HEK293 (cell line): ENCODE measurements around the gene BMPR1A.

ENCODE experiments used
- CTCF ChIA-PET: fragments of 350-600 bp; formaldehyde crosslinking; extraction: SDS; loops from one replicate; lab custom pipeline; 2021; ENCODE audit warnings: antibody characterized with exemption; lab: Yijun Ruan, JAX
- POLR2A ChIA-PET: fragments of 300-600 bp; formaldehyde crosslinking; extraction: SDS; loops from one replicate; lab custom pipeline; 2020; ENCODE audit warnings: antibody characterized with exemption, inconsistent platforms; lab: Yijun Ruan, JAX
- H3K27ac ChIP-seq: fragments of 200-500 bp; sonication (Bioruptor generic); 2 replicates; pipeline ENCODE4 v1.5.1; 2014; ENCODE audit warnings: low read depth, low read length, control low read depth, inconsistent platforms; ENCODE audit errors: extremely low read depth
- H3K36me3 ChIP-seq, 2 experiments: fragments of 200-500 bp in 1 of 2; sonication (Bioruptor generic) in 1 of 2; 1 replicate in 1 of 2; 2 replicates in 1 of 2; pipeline ENCODE4 v1.5.1; 2014 to 2017; ENCODE audit warnings: inconsistent platforms in 2 of 2, low read length in 2 of 2; ENCODE audit not compliant: control insufficient read depth in 2 of 2, insufficient read depth in 1 of 2
- H3K4me1 ChIP-seq: fragments of 200-500 bp; sonication (Bioruptor generic); 2 replicates; pipeline ENCODE4 v1.5.1; 2014; ENCODE audit warnings: mild to moderate bottlenecking, low read length, inconsistent platforms; ENCODE audit not compliant: control insufficient read depth, insufficient read depth
- H3K4me3 ChIP-seq: 2 replicates; pipeline ENCODE4 v1.5.1; 2011; ENCODE audit warnings: low read depth, mild to moderate bottlenecking, control low read depth, low read length, moderate library complexity
- H3K9me3 ChIP-seq: fragments of 200-500 bp; sonication (Bioruptor generic); 2 replicates; pipeline ENCODE4 v1.5.1; 2014; ENCODE audit warnings: low read depth, low read length, inconsistent platforms; ENCODE audit not compliant: control insufficient read depth, insufficient read depth
- BCL11A ChIP-seq: fragments of 450-650 bp; formaldehyde crosslinking; IDR thresholded peaks from 2 replicates; pipeline ENCODE4 v1.5.1; 2016; ENCODE audit warnings: low read depth, missing biosample characterization, missing genetic modification characterization
- HOXD13 ChIP-seq: sonication (generic); formaldehyde crosslinking; IDR thresholded peaks from 2 replicates; pipeline ENCODE4 v1.8.0; 2022; ENCODE audit warnings: missing genetic modification reagents, borderline replicate concordance
- KLF10 ChIP-seq: fragments of 450-650 bp; IDR thresholded peaks from 2 replicates; pipeline ENCODE4 v1.5.1; 2018; ENCODE audit warnings: missing biosample characterization, mild to moderate bottlenecking, missing genetic modification characterization
- KLF8 ChIP-seq: fragments of 450-650 bp; formaldehyde crosslinking; IDR thresholded peaks from 2 replicates; pipeline ENCODE4 v1.5.1; 2016; ENCODE audit warnings: missing biosample characterization, missing genetic modification characterization
- MYNN ChIP-seq: fragments of 450-650 bp; formaldehyde crosslinking; IDR thresholded peaks from 2 replicates; pipeline ENCODE4 v1.5.1; 2016; ENCODE audit warnings: missing biosample characterization, missing genetic modification characterization, borderline replicate concordance
- TRIM28 ChIP-seq: IDR thresholded peaks from 2 replicates; pipeline ENCODE4 v1.6.1; 2011; ENCODE audit warnings: low read length, control low read depth, borderline replicate concordance
- YY2 ChIP-seq: fragments of 450-650 bp; formaldehyde crosslinking; IDR thresholded peaks from 2 replicates; pipeline ENCODE4 v1.5.1; 2016; ENCODE audit warnings: missing biosample characterization, missing genetic modification characterization
- ZBTB17 ChIP-seq: fragments of 450-650 bp; formaldehyde crosslinking; IDR thresholded peaks from 2 replicates; pipeline ENCODE4 v1.5.1; 2016; ENCODE audit warnings: missing biosample characterization, missing genetic modification characterization
- ZBTB20 ChIP-seq: fragments of 450-650 bp; formaldehyde crosslinking; IDR thresholded peaks from 2 replicates; pipeline ENCODE4 v1.5.1; 2016; ENCODE audit warnings: missing biosample characterization, missing genetic modification characterization
- ZNF132 ChIP-seq: fragments of 450-650 bp; formaldehyde crosslinking; IDR thresholded peaks from 2 replicates; pipeline ENCODE4 v1.5.1; 2017; ENCODE audit warnings: missing biosample characterization, missing genetic modification characterization, borderline replicate concordance
- ZNF133 ChIP-seq: fragments of 450-650 bp; formaldehyde crosslinking; IDR thresholded peaks from 2 replicates; pipeline ENCODE4 v1.5.1; 2016; ENCODE audit warnings: missing biosample characterization, missing genetic modification characterization
- ZNF16 ChIP-seq: fragments of 450-650 bp; formaldehyde crosslinking; IDR thresholded peaks from 2 replicates; pipeline ENCODE4 v1.5.1; 2016; ENCODE audit warnings: low read depth, missing biosample characterization, missing genetic modification characterization
- ZNF175 ChIP-seq: fragments of 450-650 bp; formaldehyde crosslinking; IDR thresholded peaks from 2 replicates; pipeline ENCODE4 v1.5.1; 2016; ENCODE audit warnings: missing biosample characterization, missing genetic modification characterization
- ZNF221 ChIP-seq: fragments of 450-650 bp; formaldehyde crosslinking; IDR thresholded peaks from 2 replicates; pipeline ENCODE4 v1.5.1; 2017; ENCODE audit warnings: missing biosample characterization, missing genetic modification characterization, borderline replicate concordance
- ZNF23 ChIP-seq: fragments of 450-650 bp; formaldehyde crosslinking; IDR thresholded peaks from 2 replicates; pipeline ENCODE4 v1.5.1; 2016; ENCODE audit warnings: missing biosample characterization, missing genetic modification characterization, borderline replicate concordance
- ZNF24 ChIP-seq: fragments of 450-650 bp; formaldehyde crosslinking; IDR thresholded peaks from 2 replicates; pipeline ENCODE4 v1.5.1; 2016; ENCODE audit warnings: missing biosample characterization, missing genetic modification characterization
- ZNF311 ChIP-seq: fragments of 450-650 bp; formaldehyde crosslinking; IDR thresholded peaks from 2 replicates; pipeline ENCODE4 v1.5.1; 2017; ENCODE audit warnings: missing biosample characterization, missing genetic modification characterization, borderline replicate concordance
- ZNF335 ChIP-seq: fragments of 450-650 bp; formaldehyde crosslinking; conservative IDR thresholded peaks from 2 replicates; pipeline ENCODE4 v1.5.1; 2016; ENCODE audit warnings: missing biosample characterization, missing genetic modification characterization
- ZNF354C ChIP-seq: fragments of 450-650 bp; formaldehyde crosslinking; IDR thresholded peaks from 2 replicates; pipeline ENCODE4 v1.5.1; 2016; ENCODE audit warnings: missing biosample characterization, missing genetic modification characterization, low read depth, borderline replicate concordance
- ZNF366 ChIP-seq: fragments of 450-650 bp; formaldehyde crosslinking; conservative IDR thresholded peaks from 2 replicates; pipeline ENCODE4 v1.5.1; 2016; ENCODE audit warnings: missing biosample characterization, missing genetic modification characterization
- ZNF404 ChIP-seq: fragments of 450-650 bp; formaldehyde crosslinking; IDR thresholded peaks from 2 replicates; pipeline ENCODE4 v1.5.1; 2017; ENCODE audit warnings: missing biosample characterization, missing genetic modification characterization
- ZNF433 ChIP-seq: fragments of 450-650 bp; formaldehyde crosslinking; IDR thresholded peaks from 2 replicates; pipeline ENCODE4 v1.5.1; 2016; ENCODE audit warnings: missing biosample characterization, missing genetic modification characterization, low read depth
- ZNF473 ChIP-seq: fragments of 450-650 bp; formaldehyde crosslinking; IDR thresholded peaks from 2 replicates; pipeline ENCODE4 v1.5.1; 2017; ENCODE audit warnings: missing biosample characterization, missing genetic modification characterization
- ZNF521 ChIP-seq: fragments of 450-650 bp; formaldehyde crosslinking; IDR thresholded peaks from 2 replicates; pipeline ENCODE4 v1.5.1; 2017; ENCODE audit warnings: missing biosample characterization, mild to moderate bottlenecking, missing genetic modification characterization
- ZNF530 ChIP-seq: fragments of 450-650 bp; formaldehyde crosslinking; IDR thresholded peaks from 2 replicates; pipeline ENCODE4 v1.5.1; 2016; ENCODE audit warnings: low read depth, missing biosample characterization, missing genetic modification characterization
- ZNF549 ChIP-seq: fragments of 450-650 bp; IDR thresholded peaks from 2 replicates; pipeline ENCODE4 v1.5.1; 2018; ENCODE audit warnings: missing biosample characterization, missing genetic modification characterization, mild to moderate bottlenecking, inconsistent platforms, moderate library complexity
- ZNF621 ChIP-seq: fragments of 450-650 bp; formaldehyde crosslinking; IDR thresholded peaks from 2 replicates; pipeline ENCODE4 v1.5.1; 2017; ENCODE audit warnings: missing biosample characterization, missing genetic modification characterization
- TF ChIP-seq, protein P1 (sequence below): sonication (generic); formaldehyde crosslinking; IDR thresholded peaks from 2 replicates; pipeline ENCODE4 v1.8.1; 2022; ENCODE audit warnings: mild to moderate bottlenecking, moderate library complexity, missing genetic modification reagents
- TF ChIP-seq, protein P2 (sequence below): fragments of 450-650 bp; formaldehyde crosslinking; IDR thresholded peaks from 2 replicates; pipeline ENCODE4 v1.5.1; 2017; ENCODE audit warnings: missing biosample characterization, missing genetic modification characterization
- TF ChIP-seq, protein P3 (sequence below): fragments of 450-650 bp; IDR thresholded peaks from 2 replicates; pipeline ENCODE4 v1.5.1; 2018; ENCODE audit warnings: missing biosample characterization, mild to moderate bottlenecking, missing genetic modification characterization
- TF ChIP-seq, protein P4 (sequence below): fragments of 450-650 bp; formaldehyde crosslinking; IDR thresholded peaks from 2 replicates; pipeline ENCODE4 v1.5.1; 2016; ENCODE audit warnings: missing biosample characterization, missing genetic modification characterization
- TF ChIP-seq, protein P5 (sequence below): fragments of 450-650 bp; formaldehyde crosslinking; IDR thresholded peaks from 2 replicates; pipeline ENCODE4 v1.5.1; 2016; ENCODE audit warnings: missing biosample characterization, missing genetic modification characterization

Gene BMPR1A

DNA sequence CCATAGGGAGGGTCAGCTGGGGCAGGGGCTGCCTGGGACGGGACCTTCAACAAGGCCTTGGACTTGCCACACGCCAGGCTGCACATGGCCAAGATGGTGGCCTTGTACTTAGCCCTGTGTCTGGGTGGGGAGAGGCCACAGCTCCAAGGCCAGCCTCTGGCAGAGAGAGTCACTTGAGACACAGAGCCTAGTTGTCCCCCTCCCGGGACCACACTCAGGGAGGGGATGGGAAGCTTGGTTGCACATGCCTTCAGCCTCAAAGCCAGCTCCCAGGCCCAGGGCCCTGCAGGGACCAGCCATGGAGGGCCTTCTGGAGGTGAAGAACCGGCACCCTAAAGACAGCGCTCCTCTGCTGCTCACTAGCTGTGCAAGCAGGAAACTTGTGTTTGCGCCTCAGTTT, 184.3 kb downstream of the BMPR1A start:
- H3K27ac ChIP-seq: no peak overlapping the region
- ChIA-PET POLR2A (no interaction called here), CTCF (interaction anchor here (0.7 to 1.9 kb wide), 3 partner anchors 18 to 252 kb away, joined by 3 to 11 read pairs (median 4); partner anchors contain the start of gene SNCG)
- H3K4me1 ChIP-seq: no peaks in the 10 kb centered on the region
- TF ChIP-seq ZNF433 (tag by site-specific recombination) (no peak), YY2 (tag by site-specific recombination) (no peak), ZNF473 (tag by site-specific recombination) (no peak), ZNF132 (tag by site-specific recombination) (no peak), ZNF335 (tag by site-specific recombination) (no peak), ZNF175 (tag by site-specific recombination) (no peak), TRIM28 (no peak), ZNF366 (no peak), ZBTB20 (tag by site-specific recombination) (no peak), ZNF311 (tag by site-specific recombination) (no peak), ZNF23 (tag by site-specific recombination) (no peak), ZNF24 (tag by site-specific recombination) (no peak), ZNF133 (tag by site-specific recombination) (no peak), ZNF221 (no peak), HOXD13 (CRISPR knock-in tag) (no peak), MYNN (tag by site-specific recombination) (no peak)
- TF ChIP-seq, protein P1, sequence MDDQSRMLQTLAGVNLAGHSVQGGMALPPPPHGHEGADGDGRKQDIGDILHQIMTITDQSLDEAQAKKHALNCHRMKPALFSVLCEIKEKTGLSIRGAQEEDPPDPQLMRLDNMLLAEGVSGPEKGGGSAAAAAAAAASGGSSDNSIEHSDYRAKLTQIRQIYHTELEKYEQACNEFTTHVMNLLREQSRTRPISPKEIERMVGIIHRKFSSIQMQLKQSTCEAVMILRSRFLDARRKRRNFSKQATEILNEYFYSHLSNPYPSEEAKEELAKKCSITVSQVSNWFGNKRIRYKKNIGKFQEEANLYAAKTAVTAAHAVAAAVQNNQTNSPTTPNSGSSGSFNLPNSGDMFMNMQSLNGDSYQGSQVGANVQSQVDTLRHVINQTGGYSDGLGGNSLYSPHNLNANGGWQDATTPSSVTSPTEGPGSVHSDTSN (CRISPR knock-in tag): no peak
- H3K36me3 ChIP-seq: no peaks in the 10 kb centered on the region
- no peaks in the 10 kb centered on the region for H3K9me3 ChIP-seq
- H3K4me3 ChIP-seq: no peak overlapping the region

DNA sequence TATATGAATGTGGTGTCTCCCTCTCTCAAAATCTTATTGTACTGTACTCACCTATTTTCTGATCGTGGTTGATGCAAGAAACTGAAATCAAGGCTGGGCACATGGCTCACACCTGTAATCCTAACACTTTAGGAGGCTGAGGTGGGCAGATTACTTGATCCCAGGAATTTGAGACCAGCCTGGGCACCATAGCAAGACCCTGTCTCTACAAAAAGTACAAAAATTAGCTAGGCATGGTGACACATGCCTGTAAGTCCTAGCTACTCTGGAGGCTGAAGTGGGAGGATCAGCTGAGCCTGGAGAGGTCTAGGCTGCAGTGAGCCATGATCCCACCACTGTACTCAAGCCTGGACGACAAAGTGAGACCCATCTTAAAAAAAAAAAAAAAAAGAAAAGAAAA, 185.0 kb downstream of the BMPR1A start:
- Histone ChIP-seq H3K9me3 (no peaks in the 10 kb centered on the region), H3K36me3 (no peaks in the 10 kb centered on the region), H3K4me1 (no peaks in the 10 kb centered on the region), H3K4me3 (no peak overlapping the region), H3K27ac (no peak overlapping the region)
- ChIA-PET CTCF (interaction anchor here (0.9 to 1.9 kb wide), 2 partner anchors 18 to 253 kb away, joined by 3 to 11 read pairs; partner anchors contain the start of gene SNCG), POLR2A (no interaction called here)
- TF ChIP-seq, protein P2, sequence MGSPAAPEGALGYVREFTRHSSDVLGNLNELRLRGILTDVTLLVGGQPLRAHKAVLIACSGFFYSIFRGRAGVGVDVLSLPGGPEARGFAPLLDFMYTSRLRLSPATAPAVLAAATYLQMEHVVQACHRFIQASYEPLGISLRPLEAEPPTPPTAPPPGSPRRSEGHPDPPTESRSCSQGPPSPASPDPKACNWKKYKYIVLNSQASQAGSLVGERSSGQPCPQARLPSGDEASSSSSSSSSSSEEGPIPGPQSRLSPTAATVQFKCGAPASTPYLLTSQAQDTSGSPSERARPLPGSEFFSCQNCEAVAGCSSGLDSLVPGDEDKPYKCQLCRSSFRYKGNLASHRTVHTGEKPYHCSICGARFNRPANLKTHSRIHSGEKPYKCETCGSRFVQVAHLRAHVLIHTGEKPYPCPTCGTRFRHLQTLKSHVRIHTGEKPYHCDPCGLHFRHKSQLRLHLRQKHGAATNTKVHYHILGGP: no peak
- TF ChIP-seq ZNF621 (tag by site-specific recombination): no peak
- TF ChIP-seq KLF8: no peak
- TF ChIP-seq, protein P3, sequence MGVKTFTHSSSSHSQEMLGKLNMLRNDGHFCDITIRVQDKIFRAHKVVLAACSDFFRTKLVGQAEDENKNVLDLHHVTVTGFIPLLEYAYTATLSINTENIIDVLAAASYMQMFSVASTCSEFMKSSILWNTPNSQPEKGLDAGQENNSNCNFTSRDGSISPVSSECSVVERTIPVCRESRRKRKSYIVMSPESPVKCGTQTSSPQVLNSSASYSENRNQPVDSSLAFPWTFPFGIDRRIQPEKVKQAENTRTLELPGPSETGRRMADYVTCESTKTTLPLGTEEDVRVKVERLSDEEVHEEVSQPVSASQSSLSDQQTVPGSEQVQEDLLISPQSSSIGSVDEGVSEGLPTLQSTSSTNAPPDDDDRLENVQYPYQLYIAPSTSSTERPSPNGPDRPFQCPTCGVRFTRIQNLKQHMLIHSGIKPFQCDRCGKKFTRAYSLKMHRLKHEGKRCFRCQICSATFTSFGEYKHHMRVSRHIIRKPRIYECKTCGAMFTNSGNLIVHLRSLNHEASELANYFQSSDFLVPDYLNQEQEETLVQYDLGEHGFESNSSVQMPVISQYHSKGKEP (tag by site-specific recombination): no peak
- no peak for TF ChIP-seq ZNF549
- no peak for TF ChIP-seq MYNN (tag by site-specific recombination)
- TF ChIP-seq BCL11A: no peak
- TF ChIP-seq, protein P4, sequence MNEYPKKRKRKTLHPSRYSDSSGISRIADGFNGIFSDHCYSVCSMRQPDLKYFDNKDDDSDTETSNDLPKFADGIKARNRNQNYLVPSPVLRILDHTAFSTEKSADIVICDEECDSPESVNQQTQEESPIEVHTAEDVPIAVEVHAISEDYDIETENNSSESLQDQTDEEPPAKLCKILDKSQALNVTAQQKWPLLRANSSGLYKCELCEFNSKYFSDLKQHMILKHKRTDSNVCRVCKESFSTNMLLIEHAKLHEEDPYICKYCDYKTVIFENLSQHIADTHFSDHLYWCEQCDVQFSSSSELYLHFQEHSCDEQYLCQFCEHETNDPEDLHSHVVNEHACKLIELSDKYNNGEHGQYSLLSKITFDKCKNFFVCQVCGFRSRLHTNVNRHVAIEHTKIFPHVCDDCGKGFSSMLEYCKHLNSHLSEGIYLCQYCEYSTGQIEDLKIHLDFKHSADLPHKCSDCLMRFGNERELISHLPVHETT (tag by site-specific recombination): no peak
- no peak for TF ChIP-seq ZBTB17 (tag by site-specific recombination)
- TF ChIP-seq ZNF16 (tag by site-specific recombination): no peak
- no peak for TF ChIP-seq KLF10 (tag by site-specific recombination)
- TF ChIP-seq ZNF521 (tag by site-specific recombination): no peak
- TF ChIP-seq ZNF404 (tag by site-specific recombination): no peak
- TF ChIP-seq ZNF530 (tag by site-specific recombination): no peak
- TF ChIP-seq, protein P5, sequence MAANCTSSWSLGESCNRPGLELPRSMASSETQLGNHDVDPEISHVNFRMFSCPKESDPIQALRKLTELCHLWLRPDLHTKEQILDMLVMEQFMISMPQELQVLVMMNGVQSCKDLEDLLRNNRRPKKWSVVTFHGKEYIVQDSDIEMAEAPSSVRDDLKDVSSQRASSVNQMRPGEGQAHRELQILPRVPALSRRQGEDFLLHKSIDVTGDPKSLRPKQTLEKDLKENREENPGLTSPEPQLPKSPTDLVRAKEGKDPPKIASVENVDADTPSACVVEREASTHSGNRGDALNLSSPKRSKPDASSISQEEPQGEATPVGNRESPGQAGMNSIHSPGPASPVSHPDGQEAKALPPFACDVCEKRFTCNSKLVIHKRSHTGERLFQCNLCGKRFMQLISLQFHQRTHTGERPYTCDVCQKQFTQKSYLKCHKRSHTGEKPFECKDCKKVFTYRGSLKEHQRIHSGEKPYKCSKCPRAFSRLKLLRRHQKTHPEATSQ (tag by site-specific recombination): no peak
- no peak for TF ChIP-seq ZNF354C (tag by site-specific recombination)
